WI38 (cell line): Measurements from ENCODE around the gene RSRC1.
A peak's percentile ranks its signal among the peaks of the same experiment; 100 is the strongest.
"Not testable (repeated sequence)": the region's sequence is repeated elsewhere in the genome, so short reads cannot be mapped to it uniquely, and the experiment has no call there.

Experiments
- H3K4me3 ChIP-seq: 2 replicates; pipeline ENCODE4 v1.5.1; 2011; ENCODE audit warnings: low read depth, mild to moderate bottlenecking, control low read depth, low read length
- CTCF ChIP-seq: IDR thresholded peaks from 2 replicates; pipeline ENCODE4 v1.5.1; 2012; ENCODE audit warnings: low read depth, mild to moderate bottlenecking, control low read depth, low read length

RSRC1 gene

GRCh38 chr3:158109804-158110657, at the start of gene RSRC1:
RSRC1 (plus strand) TSS chr3:158110089; CDS start chr3:158122105, 12,016 bp downstream.
- no peak for TF ChIP-seq CTCF
- H3K4me3 ChIP-seq = peak within 1 kb of the TSS; percentile 83

GRCh38 chr3:158065574-158065973, 44.3 kb upstream of the RSRC1 start:
- H3K4me3 ChIP-seq = not testable (repeated sequence)

- H3K4me3 ChIP-seq = no peak overlapping the region
- no peak for TF ChIP-seq CTCF
Observed at GRCh38 chr3:158072790-158073189, 37.1 kb upstream of the RSRC1 start.

GRCh38 chr3:158074591-158074990, 35.3 kb upstream of the RSRC1 start:
- no peak overlapping the region for H3K4me3 ChIP-seq
- no peak for TF ChIP-seq CTCF

GRCh38 chr3:158079599-158079998, 30.3 kb upstream of the RSRC1 start:
- no peak for TF ChIP-seq CTCF
- no peak overlapping the region for H3K4me3 ChIP-seq

GRCh38 chr3:158084651-158085050, 25.2 kb upstream of the RSRC1 start:
- H3K4me3 ChIP-seq = no peak overlapping the region
- no peak for TF ChIP-seq CTCF

- TF ChIP-seq CTCF = no peak
- no peak overlapping the region for H3K4me3 ChIP-seq
Observed at GRCh38 chr3:158085358-158085757, 24.5 kb upstream of the RSRC1 start.

- H3K4me3 ChIP-seq = no peak overlapping the region
- TF ChIP-seq CTCF = no peak
Observed at GRCh38 chr3:158085931-158086330, 24.0 kb upstream of the RSRC1 start.
